ENCODE data around the gene FRMD3.
"Not testable (repeated sequence)": the region's sequence is repeated elsewhere in the genome, so short reads cannot be mapped to it uniquely, and the experiment has no call there.

The FRMD3 gene

DNA sequence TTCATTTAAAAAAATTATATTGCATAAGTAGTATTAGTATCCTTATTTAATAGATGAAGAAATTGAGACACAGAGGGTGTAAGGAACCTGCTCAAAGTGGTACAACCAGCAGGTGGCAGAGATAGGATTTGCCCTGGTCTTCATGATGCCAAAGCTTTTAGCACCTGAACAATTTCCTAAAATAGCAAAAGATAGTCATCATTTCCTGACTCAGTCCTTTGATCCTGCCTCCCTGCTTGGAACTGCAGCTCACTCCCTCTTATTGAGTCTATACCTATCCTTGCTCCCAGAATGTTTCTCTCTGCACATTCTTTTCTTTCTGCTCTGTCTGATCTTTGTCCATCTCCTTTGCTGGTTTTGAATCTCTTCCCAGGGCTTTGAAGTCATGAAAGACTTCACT, 155.8 kb downstream of the FRMD3 start:
- Histone ChIP-seq H3K9ac (ENCODE audit: low read depth, low read length) (no peak overlapping the region), H3K4me1 (ENCODE audit: control insufficient read depth, insufficient read depth, low read length) (no peaks in the 10 kb centered on the region)

DNA sequence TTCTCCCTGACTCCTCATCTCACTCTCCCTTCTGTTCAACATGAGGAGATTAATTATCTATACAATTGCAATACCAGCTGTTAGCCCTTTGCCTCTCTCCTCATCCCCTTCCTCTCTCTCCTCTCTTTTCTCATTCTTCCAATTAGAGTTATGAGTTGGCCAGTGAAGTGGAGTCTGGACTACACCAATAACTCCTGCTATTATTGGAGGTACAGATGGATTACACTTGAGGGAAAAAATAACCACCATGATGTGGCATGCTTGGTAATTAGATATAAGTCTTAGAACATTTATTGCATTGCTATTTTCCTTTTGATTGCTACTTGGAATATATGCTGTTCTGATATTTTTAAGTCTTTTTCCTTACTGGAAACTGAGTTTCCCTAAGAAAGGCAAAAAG, 159.2 kb downstream of the FRMD3 start:
- Histone ChIP-seq H3K9me3 (ENCODE audit: control insufficient read depth, insufficient read depth, low read length) (no peaks in the 10 kb centered on the region), H3K4me3 (ENCODE audit: low read depth, low read length) (no peak overlapping the region), H3K36me3 (ENCODE audit: control insufficient read depth, insufficient read depth, low read length) (no peaks in the 10 kb centered on the region), H3K27me3 (ENCODE audit: control insufficient read depth, insufficient read depth, low read length) (no peaks in the 10 kb centered on the region), H3K4me1 (ENCODE audit: control insufficient read depth, insufficient read depth, low read length) (no peaks in the 10 kb centered on the region), H3K9ac (ENCODE audit: low read depth, low read length) (no peak overlapping the region)

More for the DNA sequence above, 155.8 kb downstream of the FRMD3 start:
- H3K36me3 ChIP-seq (ENCODE audit: control insufficient read depth, insufficient read depth, low read length), result no peaks in the 10 kb centered on the region
- H3K27me3 ChIP-seq (ENCODE audit: control insufficient read depth, insufficient read depth, low read length), result no peaks in the 10 kb centered on the region
- H3K9me3 ChIP-seq (ENCODE audit: control insufficient read depth, insufficient read depth, low read length), result no peaks in the 10 kb centered on the region
- no peak overlapping the region for H3K4me3 ChIP-seq (ENCODE audit: low read depth, low read length)

DNA sequence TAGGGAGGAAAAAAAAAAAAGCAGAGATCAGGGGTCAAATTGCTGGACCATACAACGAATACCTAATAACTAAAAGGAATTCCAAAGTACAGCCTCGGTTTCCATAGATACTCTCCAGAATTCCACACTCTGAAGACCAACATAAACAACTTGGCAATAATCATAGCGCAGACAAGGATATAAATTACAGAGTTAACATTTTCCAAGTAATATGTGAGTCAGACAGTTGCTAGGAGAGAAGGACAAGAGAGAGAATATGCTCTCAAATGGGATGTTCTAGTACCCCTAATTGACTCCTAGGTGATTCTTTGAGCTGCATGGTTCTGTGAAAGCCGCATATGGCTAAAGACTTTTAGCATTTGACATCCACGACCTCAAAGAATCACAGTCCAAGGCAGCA, 165.2 kb downstream of the FRMD3 start:
- H3K4me1 ChIP-seq (ENCODE audit: control insufficient read depth, insufficient read depth, low read length), result no peaks in the 10 kb centered on the region
- H3K4me3 ChIP-seq (ENCODE audit: low read depth, low read length), result no peak overlapping the region
- no peaks in the 10 kb centered on the region for H3K27me3 ChIP-seq (ENCODE audit: control insufficient read depth, insufficient read depth, low read length)
- H3K36me3 ChIP-seq (ENCODE audit: control insufficient read depth, insufficient read depth, low read length), result no peaks in the 10 kb centered on the region
- H3K9ac ChIP-seq (ENCODE audit: low read depth, low read length), result no peak overlapping the region
- H3K9me3 ChIP-seq (ENCODE audit: control insufficient read depth, insufficient read depth, low read length), result no peaks in the 10 kb centered on the region

DNA sequence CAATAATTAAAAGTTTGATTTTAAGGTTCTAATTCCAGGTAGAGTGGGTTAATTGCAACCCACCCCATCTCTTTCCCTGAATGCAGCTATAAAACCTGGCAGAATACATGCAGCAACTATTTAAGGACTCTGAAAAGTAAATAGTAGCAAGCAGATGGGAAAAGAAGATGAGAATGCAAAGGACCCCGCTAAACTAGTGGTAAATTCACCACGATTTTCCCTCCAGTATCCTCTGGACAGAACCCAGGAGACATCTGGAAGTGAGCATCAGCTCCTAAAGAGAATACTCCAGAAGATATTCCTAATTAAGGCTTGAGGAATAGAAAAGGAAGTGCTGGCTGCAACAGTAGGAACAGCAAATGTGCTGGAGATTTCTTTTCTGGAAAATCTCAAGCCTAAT, 170.9 kb downstream of the FRMD3 start:
- peaks cover 2% of the 10 kb centered on the region for H3K4me1 ChIP-seq (ENCODE audit: control insufficient read depth, insufficient read depth, low read length)
- H3K4me3 ChIP-seq (ENCODE audit: low read depth, low read length), result no peak overlapping the region
- no peak overlapping the region for H3K9ac ChIP-seq (ENCODE audit: low read depth, low read length)
- no peaks in the 10 kb centered on the region for H3K36me3 ChIP-seq (ENCODE audit: control insufficient read depth, insufficient read depth, low read length)
- no peaks in the 10 kb centered on the region for H3K27me3 ChIP-seq (ENCODE audit: control insufficient read depth, insufficient read depth, low read length)
- no peaks in the 10 kb centered on the region for H3K9me3 ChIP-seq (ENCODE audit: control insufficient read depth, insufficient read depth, low read length)

DNA sequence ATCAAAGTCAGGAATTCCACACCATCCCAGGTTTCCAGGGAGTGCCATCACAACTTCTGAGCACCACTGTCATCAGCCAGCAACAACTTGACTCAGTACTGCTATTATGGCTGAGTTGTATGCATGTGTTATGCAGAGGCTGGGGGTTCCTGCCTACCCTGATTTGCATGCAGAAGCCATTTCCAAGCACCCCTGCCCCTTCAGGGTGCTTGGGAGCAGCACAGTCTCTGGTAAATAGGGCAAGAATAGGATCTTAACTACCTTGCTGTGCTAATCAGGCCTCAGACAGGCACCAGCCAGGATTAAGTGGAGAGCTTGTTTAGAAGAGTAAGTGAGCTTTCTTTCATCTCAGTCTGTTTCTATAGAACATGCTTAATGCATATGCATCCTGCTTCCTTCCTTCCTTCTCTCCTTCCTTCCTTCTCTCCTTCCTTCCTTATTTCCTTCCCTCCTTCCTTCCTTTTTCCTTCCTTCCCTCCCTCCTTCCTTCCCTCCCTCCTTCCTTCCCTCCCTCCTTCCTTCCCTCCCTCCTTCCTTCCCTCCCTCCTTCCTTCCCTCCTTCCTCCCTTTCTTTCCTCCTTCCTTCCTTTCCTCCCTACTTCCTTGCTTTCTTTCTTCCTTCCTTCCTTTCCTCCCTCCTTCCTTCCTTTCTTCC, 175.7 kb downstream of the FRMD3 start:
- no peaks in the 10 kb centered on the region for H3K9me3 ChIP-seq (ENCODE audit: control insufficient read depth, insufficient read depth, low read length)
- H3K36me3 ChIP-seq (ENCODE audit: control insufficient read depth, insufficient read depth, low read length), result no peaks in the 10 kb centered on the region
- no peak overlapping the region for H3K9ac ChIP-seq (ENCODE audit: low read depth, low read length)
- no peaks in the 10 kb centered on the region for H3K27me3 ChIP-seq (ENCODE audit: control insufficient read depth, insufficient read depth, low read length)
- no peak overlapping the region for H3K4me3 ChIP-seq (ENCODE audit: low read depth, low read length)
- H3K4me1 ChIP-seq (ENCODE audit: control insufficient read depth, insufficient read depth, low read length), result peaks cover 6% of the 10 kb centered on the region

DNA sequence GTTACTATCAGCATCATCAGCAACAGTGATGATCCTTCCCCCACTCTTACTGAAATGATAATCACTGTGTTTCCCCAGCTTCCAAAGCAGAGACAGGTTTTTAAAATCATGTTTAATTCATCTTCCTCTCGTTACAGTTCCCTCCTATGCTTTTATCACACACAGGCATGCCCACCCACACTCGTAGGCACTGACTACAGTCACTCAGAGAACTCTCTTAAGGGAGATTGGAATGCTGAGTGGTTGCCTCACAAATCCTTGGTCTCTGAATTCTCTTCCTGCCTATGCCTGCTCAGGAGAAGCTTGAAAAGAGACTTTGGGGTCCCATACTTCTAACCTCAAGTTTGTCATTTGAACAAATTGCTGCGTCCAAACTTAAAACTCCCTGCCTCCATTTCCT, 179.2 kb downstream of the FRMD3 start:
- no peak overlapping the region for H3K4me3 ChIP-seq (ENCODE audit: low read depth, low read length)
- no peak overlapping the region for H3K9ac ChIP-seq (ENCODE audit: low read depth, low read length)
- H3K27me3 ChIP-seq (ENCODE audit: control insufficient read depth, insufficient read depth, low read length), result no peaks in the 10 kb centered on the region
- H3K9me3 ChIP-seq (ENCODE audit: control insufficient read depth, insufficient read depth, low read length), result no peaks in the 10 kb centered on the region
- H3K36me3 ChIP-seq (ENCODE audit: control insufficient read depth, insufficient read depth, low read length), result no peaks in the 10 kb centered on the region
- H3K4me1 ChIP-seq (ENCODE audit: control insufficient read depth, insufficient read depth, low read length), result peaks cover 6% of the 10 kb centered on the region

DNA sequence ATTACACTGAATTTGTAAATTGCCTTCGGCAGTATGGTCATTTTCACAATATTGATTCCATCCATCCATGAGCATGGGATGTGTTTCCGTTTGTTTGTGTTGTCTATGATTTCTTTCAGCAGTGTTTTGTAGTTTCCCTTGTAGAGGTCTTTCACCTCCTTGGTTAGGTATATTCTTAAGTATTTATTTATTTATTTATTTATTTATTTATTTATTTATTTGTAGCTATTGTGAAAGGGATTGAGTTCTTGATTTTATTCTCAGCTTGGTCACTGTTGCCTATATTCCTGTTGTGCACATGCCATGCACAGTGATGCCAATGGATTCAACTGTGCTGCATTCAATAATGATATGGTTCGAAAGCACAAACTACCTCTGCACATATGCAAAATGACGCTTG, 179.7 kb downstream of the FRMD3 start:
- H3K9me3 ChIP-seq (ENCODE audit: control insufficient read depth, insufficient read depth, low read length); H3K36me3 ChIP-seq (ENCODE audit: control insufficient read depth, insufficient read depth, low read length); H3K4me1 ChIP-seq (ENCODE audit: control insufficient read depth, insufficient read depth, low read length); H3K27me3 ChIP-seq (ENCODE audit: control insufficient read depth, insufficient read depth, low read length); H3K9ac ChIP-seq (ENCODE audit: low read depth, low read length); H3K4me3 ChIP-seq (ENCODE audit: low read depth, low read length): not testable (repeated sequence)

DNA sequence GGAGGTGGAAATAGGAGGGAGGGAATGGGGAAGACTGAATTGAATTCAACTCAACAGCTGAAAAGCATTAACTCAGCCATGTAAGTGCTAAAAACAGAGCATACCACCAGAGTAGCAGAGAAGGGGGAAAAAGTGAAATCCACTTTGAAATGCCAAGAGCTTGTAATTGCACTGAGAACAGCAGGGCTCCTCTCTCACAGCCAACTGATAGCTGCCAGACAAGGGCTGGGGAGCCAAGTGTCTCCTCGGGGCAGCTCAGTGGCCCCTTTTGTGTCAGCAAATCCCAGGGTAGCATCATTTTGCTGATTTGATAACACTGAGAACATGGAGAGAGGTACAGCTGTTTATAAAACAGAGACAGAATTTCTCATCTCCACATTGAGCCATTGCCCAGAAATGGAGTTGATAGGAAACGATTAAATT, 182.5 kb downstream of the FRMD3 start:
- H3K4me3 ChIP-seq (ENCODE audit: low read depth, low read length), result no peak overlapping the region
- H3K9ac ChIP-seq (ENCODE audit: low read depth, low read length), result no peak overlapping the region
- no peaks in the 10 kb centered on the region for H3K9me3 ChIP-seq (ENCODE audit: control insufficient read depth, insufficient read depth, low read length)
- H3K4me1 ChIP-seq (ENCODE audit: control insufficient read depth, insufficient read depth, low read length), result no peaks in the 10 kb centered on the region
- no peaks in the 10 kb centered on the region for H3K27me3 ChIP-seq (ENCODE audit: control insufficient read depth, insufficient read depth, low read length)
- no peaks in the 10 kb centered on the region for H3K36me3 ChIP-seq (ENCODE audit: control insufficient read depth, insufficient read depth, low read length)

DNA sequence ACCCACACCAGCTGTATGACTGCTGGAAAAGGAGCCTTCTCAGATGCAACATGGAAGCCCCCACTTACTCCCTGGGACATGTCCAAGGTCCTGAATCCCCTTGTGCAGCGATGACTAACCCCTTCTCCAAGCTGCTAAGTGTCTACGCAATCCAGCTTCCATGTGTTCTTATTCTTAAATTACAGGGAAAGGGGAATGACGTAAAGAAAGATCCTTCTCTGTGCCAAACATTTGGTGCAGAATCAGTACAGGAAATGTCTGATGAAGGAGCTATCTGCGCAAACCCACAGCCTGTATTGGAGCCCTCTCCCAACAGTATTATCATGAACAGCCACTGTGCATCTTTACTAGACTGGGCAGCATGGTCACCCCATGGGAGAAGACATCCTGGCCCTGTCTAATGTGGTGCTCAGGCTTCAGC, 183.2 kb downstream of the FRMD3 start:
- Histone ChIP-seq H3K27me3 (ENCODE audit: control insufficient read depth, insufficient read depth, low read length) (no peaks in the 10 kb centered on the region), H3K9me3 (ENCODE audit: control insufficient read depth, insufficient read depth, low read length) (no peaks in the 10 kb centered on the region), H3K4me1 (ENCODE audit: control insufficient read depth, insufficient read depth, low read length) (no peaks in the 10 kb centered on the region), H3K9ac (ENCODE audit: low read depth, low read length) (no peak overlapping the region), H3K4me3 (ENCODE audit: low read depth, low read length) (no peak overlapping the region), H3K36me3 (ENCODE audit: control insufficient read depth, insufficient read depth, low read length) (no peaks in the 10 kb centered on the region)

DNA sequence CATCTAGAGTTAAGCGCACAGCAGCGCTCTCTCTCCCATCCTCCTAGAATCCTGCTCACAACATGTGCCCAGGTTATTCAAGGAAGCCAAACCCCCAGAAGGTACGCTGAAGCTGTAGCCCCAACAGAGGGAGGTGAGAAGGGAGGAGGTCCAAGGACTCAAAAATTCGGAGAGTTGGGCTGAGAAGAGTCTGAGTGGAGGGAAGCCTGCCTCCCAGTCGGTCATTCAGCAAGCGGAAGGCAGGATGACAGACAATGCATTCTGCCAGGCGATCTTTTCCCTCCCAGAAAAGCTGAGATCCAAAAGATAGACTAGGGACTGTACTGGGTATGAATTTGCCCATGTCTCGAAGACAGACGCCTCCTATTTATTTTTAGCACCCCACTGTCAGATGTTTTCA, 189.2 kb downstream of the FRMD3 start:
- H3K27me3 ChIP-seq (ENCODE audit: control insufficient read depth, insufficient read depth, low read length), result no peaks in the 10 kb centered on the region
- peaks cover 7% of the 10 kb centered on the region for H3K4me1 ChIP-seq (ENCODE audit: control insufficient read depth, insufficient read depth, low read length)
- H3K9ac ChIP-seq (ENCODE audit: low read depth, low read length), result no peak overlapping the region
- no peaks in the 10 kb centered on the region for H3K9me3 ChIP-seq (ENCODE audit: control insufficient read depth, insufficient read depth, low read length)
- H3K4me3 ChIP-seq (ENCODE audit: low read depth, low read length), result no peak overlapping the region
- H3K36me3 ChIP-seq (ENCODE audit: control insufficient read depth, insufficient read depth, low read length), result no peaks in the 10 kb centered on the region

DNA sequence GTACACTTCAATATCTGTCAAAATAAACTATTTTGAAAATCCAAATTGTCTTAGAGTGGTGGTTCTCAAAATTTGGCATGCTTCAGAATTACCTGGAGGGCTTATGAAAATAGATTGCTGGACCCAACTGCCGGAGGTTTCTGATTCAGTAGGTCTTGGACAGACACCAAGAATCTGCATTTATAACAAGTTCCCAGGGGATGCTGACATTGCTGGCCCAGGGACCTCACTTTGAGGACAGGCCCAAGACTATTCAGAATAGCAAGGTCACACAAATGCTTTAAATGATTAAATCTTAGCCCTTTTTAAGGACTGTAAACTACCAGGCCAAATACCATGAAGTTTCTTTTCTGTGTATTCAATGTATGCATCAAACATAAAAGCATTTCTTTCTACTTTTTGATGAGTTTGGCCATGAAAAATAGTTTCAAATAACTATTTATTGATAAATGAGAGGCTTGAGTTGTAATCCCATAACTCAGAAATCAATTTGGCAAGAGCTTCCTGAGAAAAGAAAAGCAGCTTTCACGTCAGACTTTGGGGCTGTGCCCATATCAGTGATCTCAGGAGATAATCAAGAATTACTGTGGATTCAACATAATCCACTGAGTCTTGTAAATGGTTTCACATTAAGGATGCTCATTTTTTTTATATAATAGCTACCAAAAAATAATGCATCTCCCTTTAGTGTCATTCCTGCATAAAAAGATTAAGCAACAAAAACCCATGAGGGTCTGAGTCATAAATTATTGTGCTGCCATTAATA, 191.4 kb downstream of the FRMD3 start:
- no peaks in the 10 kb centered on the region for H3K27me3 ChIP-seq (ENCODE audit: control insufficient read depth, insufficient read depth, low read length)

DNA sequence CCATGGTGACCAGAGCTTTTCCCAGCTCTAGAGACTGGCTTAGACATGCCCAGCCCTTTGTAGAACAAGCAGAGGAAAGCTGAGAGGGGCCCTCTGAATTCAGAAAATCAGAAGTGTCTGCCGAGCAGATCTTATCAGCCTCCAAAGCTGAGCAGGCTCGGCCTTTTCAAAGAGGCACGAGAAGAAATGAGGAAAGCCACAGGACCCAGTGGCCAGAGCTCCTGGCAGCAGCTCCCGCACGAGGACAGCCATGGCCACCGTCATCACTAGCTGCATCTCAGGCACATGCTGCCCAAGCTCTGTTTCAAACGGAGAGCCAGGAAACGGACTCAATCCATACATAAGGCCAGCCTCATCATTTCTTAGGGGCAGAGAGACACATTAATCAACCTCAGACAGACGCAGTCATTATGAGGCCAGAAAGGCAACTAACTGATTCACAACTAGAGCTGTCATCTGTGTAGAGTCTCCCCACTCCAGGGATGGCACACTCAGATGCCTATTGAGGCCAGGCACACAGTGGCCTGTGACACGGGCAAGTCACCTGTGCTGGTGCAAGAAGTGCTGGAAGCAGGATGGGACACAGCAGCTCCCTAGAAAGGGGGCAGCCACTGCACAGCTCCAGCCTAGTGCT, 194.7 kb downstream of the FRMD3 start:
- no peaks in the 10 kb centered on the region for H3K9me3 ChIP-seq (ENCODE audit: control insufficient read depth, insufficient read depth, low read length)
- H3K4me3 ChIP-seq (ENCODE audit: low read depth, low read length), result no peak overlapping the region
- H3K36me3 ChIP-seq (ENCODE audit: control insufficient read depth, insufficient read depth, low read length), result no peaks in the 10 kb centered on the region
- H3K4me1 ChIP-seq (ENCODE audit: control insufficient read depth, insufficient read depth, low read length), result no peaks in the 10 kb centered on the region
- H3K9ac ChIP-seq (ENCODE audit: low read depth, low read length), result no peak overlapping the region
- H3K27me3 ChIP-seq (ENCODE audit: control insufficient read depth, insufficient read depth, low read length), result no peaks in the 10 kb centered on the region

More for the DNA sequence above, 191.4 kb downstream of the FRMD3 start:
- H3K4me1 ChIP-seq (ENCODE audit: control insufficient read depth, insufficient read depth, low read length), result peaks cover 7% of the 10 kb centered on the region
- H3K9ac ChIP-seq (ENCODE audit: low read depth, low read length), result no peak overlapping the region
- no peak overlapping the region for H3K4me3 ChIP-seq (ENCODE audit: low read depth, low read length)
- no peaks in the 10 kb centered on the region for H3K9me3 ChIP-seq (ENCODE audit: control insufficient read depth, insufficient read depth, low read length)
- no peaks in the 10 kb centered on the region for H3K36me3 ChIP-seq (ENCODE audit: control insufficient read depth, insufficient read depth, low read length)
